H9 (cell line): Measurements from ENCODE around the gene C1QTNF6. TPM values are rescaled to one million over a fixed set of nuclear protein-coding genes. Genes with fewer than 3 reads are reported as not detected.
A peak's percentile ranks its signal among the peaks of the same experiment; 100 is the strongest.

ENCODE experiments used
- DNase-seq: peaks from one replicate; pipeline ENCODE4 v3.0.0-alpha.2; 2017
- H2AFZ ChIP-seq: one replicate; pipeline ENCODE4 v1.6.1; 2013; ENCODE audit warnings: mild to moderate bottlenecking, low read length, control low read depth, moderate library complexity
- H2AK5ac ChIP-seq: 2 replicates; pipeline ENCODE4 v1.6.1; 2013; ENCODE audit warnings: low read length, control low read depth, mixed read lengths; ENCODE audit not compliant: insufficient read length
- H2BK120ac ChIP-seq: one replicate; pipeline ENCODE4 v1.6.1; 2013; ENCODE audit warnings: low read depth, mild to moderate bottlenecking, low read length, control low read depth, inconsistent platforms; ENCODE audit not compliant: poor library complexity, severe bottlenecking
- H2BK12ac ChIP-seq: 2 replicates; pipeline ENCODE4 v1.6.1; 2013; ENCODE audit warnings: low read length, control low read depth, mixed read lengths, low read depth; ENCODE audit not compliant: insufficient read length
- H2BK15ac ChIP-seq: 2 replicates; pipeline ENCODE4 v1.6.1; 2013; ENCODE audit warnings: low read depth, low read length, control low read depth
- H2BK20ac ChIP-seq: one replicate; pipeline ENCODE4 v1.6.1; 2013; ENCODE audit warnings: low read depth, mild to moderate bottlenecking, low read length, control low read depth, inconsistent platforms; ENCODE audit not compliant: poor library complexity, severe bottlenecking
- H2BK5ac ChIP-seq: 2 replicates; pipeline ENCODE4 v1.6.1; 2013; ENCODE audit warnings: low read length, control low read depth, mixed read lengths; ENCODE audit not compliant: insufficient read length
- H3K14ac ChIP-seq: 2 replicates; pipeline ENCODE4 v1.6.1; 2013; ENCODE audit warnings: low read length, control low read depth; ENCODE audit not compliant: insufficient read depth
- H3K18ac ChIP-seq: 2 replicates; pipeline ENCODE4 v1.6.1; 2013; ENCODE audit warnings: low read depth, mild to moderate bottlenecking, mixed read lengths, low read length, control low read depth; ENCODE audit not compliant: insufficient read length
- H3K23ac ChIP-seq: 2 replicates; pipeline ENCODE4 v1.6.1; 2013; ENCODE audit warnings: low read length, control low read depth, mixed read lengths, low read depth; ENCODE audit not compliant: insufficient read length
- H3K23me2 ChIP-seq: 2 replicates; pipeline ENCODE4 v1.6.1; 2013; ENCODE audit warnings: low read depth, mild to moderate bottlenecking, mixed read lengths, low read length, control low read depth; ENCODE audit not compliant: insufficient read length, poor library complexity, severe bottlenecking
- H3K27ac ChIP-seq: 2 replicates; pipeline ENCODE4 v1.5.1; 2013; ENCODE audit warnings: low read length, control low read depth, mixed read lengths, low read depth; ENCODE audit not compliant: insufficient read length
- H3K27me3 ChIP-seq: 2 replicates; pipeline ENCODE4 v1.6.1; 2013; ENCODE audit warnings: low read length, control low read depth, inconsistent platforms; ENCODE audit not compliant: insufficient read depth
- H3K4ac ChIP-seq: 2 replicates; pipeline ENCODE4 v1.6.1; 2013; ENCODE audit warnings: low read depth, mild to moderate bottlenecking, control low read depth, inconsistent platforms, low read length, moderate library complexity
- H3K4me1 ChIP-seq: 2 replicates; pipeline ENCODE4 v1.6.1; 2013; ENCODE audit warnings: low read length, control low read depth, inconsistent platforms; ENCODE audit not compliant: insufficient read depth
- H3K4me2 ChIP-seq: 2 replicates; pipeline ENCODE4 v1.6.1; 2013; ENCODE audit warnings: low read length, control low read depth, mixed read lengths; ENCODE audit not compliant: insufficient read length, insufficient read depth
- H3K56ac ChIP-seq: 2 replicates; pipeline ENCODE4 v1.6.1; 2013; ENCODE audit warnings: low read depth, mild to moderate bottlenecking, mixed read lengths, low read length, control low read depth; ENCODE audit not compliant: insufficient read length
- H3K79me1 ChIP-seq: 2 replicates; pipeline ENCODE4 v1.6.1; 2013; ENCODE audit warnings: low read depth, mild to moderate bottlenecking, moderate library complexity, low read length, control low read depth, inconsistent platforms; ENCODE audit not compliant: insufficient read depth, poor library complexity, severe bottlenecking
- H3K79me2 ChIP-seq: 2 replicates; pipeline ENCODE4 v1.6.1; 2013; ENCODE audit warnings: low read length, control low read depth, inconsistent platforms; ENCODE audit not compliant: insufficient read depth
- H3K9ac ChIP-seq: 2 replicates; pipeline ENCODE4 v1.6.1; 2013; ENCODE audit warnings: low read length, control low read depth, mixed read lengths; ENCODE audit not compliant: insufficient read length; ENCODE audit errors: extremely low read depth
- H3K9me3 ChIP-seq: one replicate; pipeline ENCODE4 v1.6.1; 2013; ENCODE audit warnings: low read depth, low read length, inconsistent platforms; ENCODE audit not compliant: control insufficient read depth
- H3T11ph ChIP-seq: one replicate; pipeline ENCODE4 v1.6.1; 2013; ENCODE audit warnings: mild to moderate bottlenecking, low read length, control low read depth, inconsistent platforms
- H4K20me1 ChIP-seq: one replicate; pipeline ENCODE4 v1.6.1; 2013; ENCODE audit not compliant: control insufficient read depth, insufficient read length, insufficient read depth
- H4K5ac ChIP-seq: 2 replicates; pipeline ENCODE4 v1.6.1; 2013; ENCODE audit warnings: low read depth, mild to moderate bottlenecking, mixed read lengths, low read length, control low read depth; ENCODE audit not compliant: insufficient read length
- H4K8ac ChIP-seq: replicated peaks from 2 replicates; pipeline ENCODE4 v1.6.1; 2013; ENCODE audit warnings: low read length, control low read depth, mixed read lengths, low read depth; ENCODE audit not compliant: insufficient read length
- H4K91ac ChIP-seq: 2 replicates; pipeline ENCODE4 v1.6.1; 2013; ENCODE audit warnings: low read depth, mild to moderate bottlenecking, moderate library complexity, mixed read lengths, low read length, control low read depth; ENCODE audit not compliant: insufficient read length
- H3K27ac Mint-ChIP-seq, 3 experiments: 2 replicates in 2 of 3; 3 replicates in 1 of 3; pipeline ENCODE4 v1.8.0; 2020 to 2021; ENCODE audit warnings: mixed read lengths in 3 of 3, mild to moderate bottlenecking in 1 of 3, moderate library complexity in 1 of 3
- H3K27me3 Mint-ChIP-seq: 2 replicates; pipeline ENCODE4 v1.8.0; 2021; ENCODE audit warnings: low read depth, mild to moderate bottlenecking, moderate library complexity, mixed read lengths
- H3K36me3 Mint-ChIP-seq, 3 experiments: 2 replicates in 2 of 3; 3 replicates in 1 of 3; pipeline ENCODE4 v1.8.0; 2020 to 2021; ENCODE audit warnings: low read depth in 3 of 3, mixed read lengths in 3 of 3; ENCODE audit not compliant: insufficient read depth in 1 of 3
- H3K4me1 Mint-ChIP-seq, 2 experiments: 2 replicates each; pipeline ENCODE4 v1.8.0; 2020; ENCODE audit warnings: mixed read lengths in 2 of 2
- H3K4me3 Mint-ChIP-seq, 2 experiments: 2 replicates in 1 of 2; 3 replicates in 1 of 2; pipeline ENCODE4 v1.8.0; 2020 to 2021; ENCODE audit warnings: mild to moderate bottlenecking in 2 of 2, mixed read lengths in 2 of 2, moderate library complexity in 1 of 2
- H3K9me3 Mint-ChIP-seq, 2 experiments: 2 replicates in 1 of 2; 3 replicates in 1 of 2; pipeline ENCODE4 v1.8.0; 2020; ENCODE audit warnings: mild to moderate bottlenecking in 2 of 2, mixed read lengths in 2 of 2, moderate library complexity in 1 of 2
- CTCF ChIP-seq: fragments of 200-600 bp; sonication (generic); conservative IDR thresholded peaks from 3 replicates; pipeline ENCODE4 v1.8.0; 2021; ENCODE audit warnings: antibody characterized with exemption, mild to moderate bottlenecking
- WGBS: extraction: QIAGEN DNeasy Blood & Tissue Kit; methylation state at CpG from one replicate; pipeline ENCODE4 v1.1.7; 2013; ENCODE audit warnings: missing lambda C conversion rate, low lambda C conversion rate, mixed read lengths; ENCODE audit not compliant: insufficient read length; ENCODE audit errors: extremely low coverage; 5-methylcytosine and 5-hydroxymethylcytosine counted together
- total RNA-seq: library from RNA; stranded (reverse); gene quantifications from 2 replicates; pipeline ENCODE4 v1.2.1, GENCODE V29; 2021

Gene C1QTNF6
- total RNA-seq, 1 experiment from 2014 or later, result 5.0 TPM

GRCh38 chr22:37234736-37235711 is 47.0 kb upstream of the C1QTNF6 start:
- no peak overlapping the region for H2AK5ac ChIP-seq
- H3K79me1 ChIP-seq, result no peaks in the 10 kb centered on the region
- H4K8ac ChIP-seq, result no peak overlapping the region
- peaks cover 15% of the 10 kb centered on the region for H3K27me3 Mint-ChIP-seq
- H4K20me1 ChIP-seq, result no peaks in the 10 kb centered on the region
- H3K4me1 ChIP-seq, result no peaks in the 10 kb centered on the region
- no peak overlapping the region for H4K91ac ChIP-seq
- H3K9me3 Mint-ChIP-seq, result no peaks in the 10 kb centered on the region; a peak in 1 of 5 replicates
- no peak overlapping the region for H2BK12ac ChIP-seq
- no peak overlapping the region for H3K23ac ChIP-seq
- no peak overlapping the region for H2BK15ac ChIP-seq
- H3K27ac ChIP-seq, result no peak overlapping the region
- no peak for TF ChIP-seq CTCF
- no peak overlapping the region for H4K5ac ChIP-seq
- no peak overlapping the region for H3T11ph ChIP-seq
- no peak overlapping the region for H3K9ac ChIP-seq
- H2BK20ac ChIP-seq, result no peak overlapping the region
- peaks cover 10 to 29% of the 10 kb centered on the region in 2 experiments for H3K4me1 Mint-ChIP-seq
- H3K4me2 ChIP-seq, result no peak overlapping the region
- WGBS, result no CpG with 5 or more reads among the region's 16 CpGs
- no peak overlapping the region; the same call in 1 of the 2 replicates for H3K14ac ChIP-seq
- peak overlapping the region; percentile 43 to 88 (median 80); a peak in 4 of 7 replicates for H3K27ac Mint-ChIP-seq
- H3K36me3 Mint-ChIP-seq, result no peaks in the 10 kb centered on the region
- H3K79me2 ChIP-seq, result no peaks in the 10 kb centered on the region
- H3K23me2 ChIP-seq, result no peaks in the 10 kb centered on the region
- H3K9me3 ChIP-seq, result no peaks in the 10 kb centered on the region
- H2AFZ ChIP-seq, result no peak overlapping the region
- H3K56ac ChIP-seq, result no peak overlapping the region
- DNase-seq, result no peak
- no peak overlapping the region for H3K4ac ChIP-seq
- no peak overlapping the region for H3K18ac ChIP-seq
- no peak overlapping the region for H2BK120ac ChIP-seq
- peak overlapping the region in 1 of 2 experiments; percentile 36; a peak in 1 of 5 replicates for H3K4me3 Mint-ChIP-seq
- H2BK5ac ChIP-seq, result no peak overlapping the region
- no peaks in the 10 kb centered on the region for H3K27me3 ChIP-seq
